Uterus (tissue), 2 donors: Measurements from ENCODE around the gene IRF8.

Experiments
- POLR2A ChIP-seq, 2 donors: fragments of 450-650 bp; IDR thresholded peaks; one replicate each; pipeline ENCODE4 v1.6.1; 2016; ENCODE audit warnings: antibody characterized with exemption in 2 of 2, mild to moderate bottlenecking in 1 of 2, moderate library complexity in 1 of 2
- TF ChIP-seq, protein P1 (sequence below), 4 experiments: fragments of 200-600 bp in 2 of 4; fragments of 450-650 bp in 2 of 4; sonication (generic) in 2 of 4; IDR thresholded peaks; one replicate each; pipeline ENCODE4 v1.5.1; 2016 to 2019; ENCODE audit warnings: antibody characterized with exemption in 4 of 4, mild to moderate bottlenecking in 2 of 4, moderate library complexity in 1 of 4

GRCh38 chr16:85950136-85950918, 51.4 kb downstream of the IRF8 start:
- TF ChIP-seq, protein P1, sequence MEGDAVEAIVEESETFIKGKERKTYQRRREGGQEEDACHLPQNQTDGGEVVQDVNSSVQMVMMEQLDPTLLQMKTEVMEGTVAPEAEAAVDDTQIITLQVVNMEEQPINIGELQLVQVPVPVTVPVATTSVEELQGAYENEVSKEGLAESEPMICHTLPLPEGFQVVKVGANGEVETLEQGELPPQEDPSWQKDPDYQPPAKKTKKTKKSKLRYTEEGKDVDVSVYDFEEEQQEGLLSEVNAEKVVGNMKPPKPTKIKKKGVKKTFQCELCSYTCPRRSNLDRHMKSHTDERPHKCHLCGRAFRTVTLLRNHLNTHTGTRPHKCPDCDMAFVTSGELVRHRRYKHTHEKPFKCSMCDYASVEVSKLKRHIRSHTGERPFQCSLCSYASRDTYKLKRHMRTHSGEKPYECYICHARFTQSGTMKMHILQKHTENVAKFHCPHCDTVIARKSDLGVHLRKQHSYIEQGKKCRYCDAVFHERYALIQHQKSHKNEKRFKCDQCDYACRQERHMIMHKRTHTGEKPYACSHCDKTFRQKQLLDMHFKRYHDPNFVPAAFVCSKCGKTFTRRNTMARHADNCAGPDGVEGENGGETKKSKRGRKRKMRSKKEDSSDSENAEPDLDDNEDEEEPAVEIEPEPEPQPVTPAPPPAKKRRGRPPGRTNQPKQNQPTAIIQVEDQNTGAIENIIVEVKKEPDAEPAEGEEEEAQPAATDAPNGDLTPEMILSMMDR (IDR thresholded peaks at IDR 0.05), result no peak
- TF ChIP-seq POLR2A (IDR thresholded peaks at IDR 0.05), result no peak
